PFSK-1 (cell line): ENCODE results near the gene NTM.

ENCODE experiments used
- POLR2AphosphoS5 ChIP-seq: IDR thresholded peaks from 2 replicates; pipeline ENCODE4 v1.6.1; 2012; ENCODE audit warnings: low read depth, mild to moderate bottlenecking, control low read depth, low read length, moderate library complexity
- SIN3A ChIP-seq: IDR thresholded peaks from 2 replicates; pipeline ENCODE4 v1.6.1; 2012; ENCODE audit warnings: mild to moderate bottlenecking, low read length, moderate library complexity, borderline replicate concordance; ENCODE audit not compliant: insufficient read depth
- TAF1 ChIP-seq: IDR thresholded peaks from 2 replicates; pipeline ENCODE4 v1.6.1; 2012; ENCODE audit warnings: low read length, control low read depth, borderline replicate concordance; ENCODE audit not compliant: insufficient read depth
- TF ChIP-seq, protein P1 (sequence below), 2 experiments: IDR thresholded peaks; 2 replicates each; pipeline versions ENCODE4 v1.6.1 to v1.8.0; 2011 to 2012; ENCODE audit warnings: low read depth in 2 of 2, low read length in 2 of 2, control low read depth in 1 of 2, inconsistent platforms in 1 of 2, mild to moderate bottlenecking in 1 of 2, moderate library complexity in 1 of 2; ENCODE audit not compliant: insufficient read depth in 1 of 2

DNA sequence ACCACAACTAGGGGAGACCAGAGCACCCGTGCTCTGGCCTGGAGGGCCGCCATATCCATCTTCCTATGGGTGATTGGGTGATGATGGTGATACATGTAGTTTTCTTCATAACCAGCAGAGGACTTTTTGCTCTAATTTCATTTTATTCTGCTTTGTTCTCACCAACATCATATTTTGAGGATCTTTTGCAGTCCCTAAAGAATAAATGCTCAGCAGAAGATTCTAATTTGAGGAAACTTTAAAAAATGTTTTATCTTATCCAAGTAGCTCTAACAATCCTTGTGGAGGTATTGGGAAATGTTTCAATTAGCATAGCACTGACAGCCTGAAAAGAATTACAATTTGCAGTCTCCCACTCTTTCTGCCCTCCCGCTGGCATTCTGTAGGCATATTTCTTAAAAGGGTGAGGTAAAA lies 544.0 kb downstream of the NTM start:
- TF ChIP-seq, protein P1, sequence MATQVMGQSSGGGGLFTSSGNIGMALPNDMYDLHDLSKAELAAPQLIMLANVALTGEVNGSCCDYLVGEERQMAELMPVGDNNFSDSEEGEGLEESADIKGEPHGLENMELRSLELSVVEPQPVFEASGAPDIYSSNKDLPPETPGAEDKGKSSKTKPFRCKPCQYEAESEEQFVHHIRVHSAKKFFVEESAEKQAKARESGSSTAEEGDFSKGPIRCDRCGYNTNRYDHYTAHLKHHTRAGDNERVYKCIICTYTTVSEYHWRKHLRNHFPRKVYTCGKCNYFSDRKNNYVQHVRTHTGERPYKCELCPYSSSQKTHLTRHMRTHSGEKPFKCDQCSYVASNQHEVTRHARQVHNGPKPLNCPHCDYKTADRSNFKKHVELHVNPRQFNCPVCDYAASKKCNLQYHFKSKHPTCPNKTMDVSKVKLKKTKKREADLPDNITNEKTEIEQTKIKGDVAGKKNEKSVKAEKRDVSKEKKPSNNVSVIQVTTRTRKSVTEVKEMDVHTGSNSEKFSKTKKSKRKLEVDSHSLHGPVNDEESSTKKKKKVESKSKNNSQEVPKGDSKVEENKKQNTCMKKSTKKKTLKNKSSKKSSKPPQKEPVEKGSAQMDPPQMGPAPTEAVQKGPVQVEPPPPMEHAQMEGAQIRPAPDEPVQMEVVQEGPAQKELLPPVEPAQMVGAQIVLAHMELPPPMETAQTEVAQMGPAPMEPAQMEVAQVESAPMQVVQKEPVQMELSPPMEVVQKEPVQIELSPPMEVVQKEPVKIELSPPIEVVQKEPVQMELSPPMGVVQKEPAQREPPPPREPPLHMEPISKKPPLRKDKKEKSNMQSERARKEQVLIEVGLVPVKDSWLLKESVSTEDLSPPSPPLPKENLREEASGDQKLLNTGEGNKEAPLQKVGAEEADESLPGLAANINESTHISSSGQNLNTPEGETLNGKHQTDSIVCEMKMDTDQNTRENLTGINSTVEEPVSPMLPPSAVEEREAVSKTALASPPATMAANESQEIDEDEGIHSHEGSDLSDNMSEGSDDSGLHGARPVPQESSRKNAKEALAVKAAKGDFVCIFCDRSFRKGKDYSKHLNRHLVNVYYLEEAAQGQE (IDR thresholded peaks at IDR 0.05; ENCODE audit: insufficient read depth in 1 of 2, low read depth in 2 of 2, low read length in 2 of 2) = no peak
- TF ChIP-seq POLR2AphosphoS5 (no peak), TAF1 (no peak), SIN3A (no peak)
